HG03520 (cell line): ENCODE measurements around the gene CACNA1G.

Experiments
- ATAC-seq: cut with Tn5 transposase; IDR thresholded peaks from one replicate; pipeline ENCODE4 v1.9.1; 2021; ENCODE audit warnings: mild to moderate bottlenecking, moderate library complexity; ENCODE audit not compliant: unreplicated experiment

CACNA1G gene

DNA sequence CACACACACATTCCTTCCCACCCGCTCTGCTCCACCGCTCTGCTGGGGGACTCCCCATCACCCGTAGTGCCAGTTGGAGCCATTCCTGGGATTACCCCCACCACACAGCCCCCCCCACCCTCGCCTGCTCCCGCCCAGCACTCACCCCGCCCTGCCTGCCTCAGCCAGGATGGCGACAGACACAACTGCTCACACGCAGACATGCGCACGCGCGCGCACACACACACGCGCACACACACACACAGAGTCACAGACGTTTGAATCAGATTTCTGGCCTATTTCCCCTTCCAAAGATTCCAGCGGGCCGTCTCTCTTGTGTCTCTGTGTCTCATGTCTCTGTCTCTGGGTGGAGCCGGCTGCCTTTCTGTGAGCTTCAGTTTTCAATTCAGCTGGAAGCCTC, 4.4 kb downstream of the CACNA1G start:
- no peak for ATAC-seq

GRCh38 chr17:50565402-50566350, 5.2 kb downstream of the CACNA1G start:
- no peak for ATAC-seq

DNA sequence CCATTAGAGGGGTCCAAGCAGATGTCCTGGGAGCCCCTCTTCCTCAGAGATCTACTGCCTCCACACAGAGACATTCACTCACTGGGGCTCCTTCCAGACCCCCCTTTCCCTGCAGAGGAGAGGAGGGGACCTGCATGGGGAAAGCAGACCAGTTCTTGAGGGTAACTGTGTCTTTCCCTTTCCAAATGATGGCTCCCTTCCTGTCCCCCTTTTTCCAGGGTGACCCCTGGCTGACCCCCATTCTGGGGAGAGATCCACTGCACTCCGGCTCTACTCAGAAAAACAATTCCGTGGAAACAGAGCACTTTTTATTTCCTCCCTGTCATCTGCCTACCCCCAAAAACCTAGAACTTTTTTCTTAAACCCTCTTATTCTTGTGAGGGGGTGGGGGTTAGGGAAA, 6.4 kb downstream of the CACNA1G start:
- no peak for ATAC-seq

- ATAC-seq, result no peak
These were observed 8.1 kb downstream of the CACNA1G start for GRCh38 chr17:50568659-50569058.

- no peak for ATAC-seq
These were observed 9.1 kb downstream of the CACNA1G start for GRCh38 chr17:50569592-50569991.

- ATAC-seq, result no peak
These were observed 9.5 kb downstream of the CACNA1G start for GRCh38 chr17:50570032-50570431.

- ATAC-seq, result no peak
These were observed 10.0 kb downstream of the CACNA1G start for GRCh38 chr17:50570528-50570927.

- ATAC-seq, result no peak
These were observed 11.2 kb downstream of the CACNA1G start for GRCh38 chr17:50571681-50572080.

GRCh38 chr17:50572541-50572940, 12.0 kb downstream of the CACNA1G start:
- no peak for ATAC-seq

DNA sequence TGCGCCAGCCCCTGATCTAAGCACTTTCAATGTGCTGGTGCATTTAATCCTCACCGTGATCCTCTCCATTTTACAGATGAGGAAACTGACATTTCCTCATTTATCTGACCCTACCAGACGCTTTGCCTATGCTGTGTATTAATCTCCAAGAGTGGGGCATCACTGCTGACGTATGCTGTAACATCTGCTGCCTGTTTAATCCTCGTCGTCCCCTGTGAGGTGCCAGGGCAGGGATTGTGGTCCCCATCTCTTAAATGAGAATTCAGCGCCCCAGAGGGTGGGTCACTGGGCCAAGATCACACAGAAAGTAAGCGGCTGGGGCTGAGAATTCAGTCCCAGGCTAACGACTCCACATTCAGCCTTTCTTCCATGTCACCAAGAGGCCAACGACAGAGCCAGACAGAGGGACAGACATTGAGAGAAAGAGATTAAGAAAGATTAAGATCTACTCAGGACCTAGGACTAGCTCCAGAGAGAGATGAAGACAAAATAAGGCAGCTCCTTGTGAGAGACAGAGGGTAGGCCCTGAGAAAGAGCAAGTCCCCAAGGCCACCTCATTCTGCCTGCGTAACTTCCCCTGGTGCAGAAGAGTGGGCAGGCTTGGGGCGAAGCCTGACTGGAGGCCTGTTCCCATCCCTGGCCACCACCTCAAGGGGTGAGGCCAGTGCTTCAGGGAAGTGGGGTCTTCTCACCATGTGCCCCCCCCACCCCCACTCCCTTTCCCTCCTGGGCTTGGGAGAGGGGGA, 13.5 kb downstream of the CACNA1G start:
- no peak for ATAC-seq

DNA sequence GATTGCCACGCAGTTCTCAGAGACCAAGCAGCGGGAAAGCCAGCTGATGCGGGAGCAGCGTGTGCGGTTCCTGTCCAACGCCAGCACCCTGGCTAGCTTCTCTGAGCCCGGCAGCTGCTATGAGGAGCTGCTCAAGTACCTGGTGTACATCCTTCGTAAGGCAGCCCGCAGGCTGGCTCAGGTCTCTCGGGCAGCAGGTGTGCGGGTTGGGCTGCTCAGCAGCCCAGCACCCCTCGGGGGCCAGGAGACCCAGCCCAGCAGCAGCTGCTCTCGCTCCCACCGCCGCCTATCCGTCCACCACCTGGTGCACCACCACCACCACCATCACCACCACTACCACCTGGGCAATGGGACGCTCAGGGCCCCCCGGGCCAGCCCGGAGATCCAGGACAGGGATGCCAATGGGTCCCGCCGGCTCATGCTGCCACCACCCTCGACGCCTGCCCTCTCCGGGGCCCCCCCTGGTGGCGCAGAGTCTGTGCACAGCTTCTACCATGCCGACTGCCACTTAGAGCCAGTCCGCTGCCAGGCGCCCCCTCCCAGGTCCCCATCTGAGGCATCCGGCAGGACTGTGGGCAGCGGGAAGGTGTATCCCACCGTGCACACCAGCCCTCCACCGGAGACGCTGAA, 15.2 kb downstream of the CACNA1G start:
- no peak for ATAC-seq

DNA sequence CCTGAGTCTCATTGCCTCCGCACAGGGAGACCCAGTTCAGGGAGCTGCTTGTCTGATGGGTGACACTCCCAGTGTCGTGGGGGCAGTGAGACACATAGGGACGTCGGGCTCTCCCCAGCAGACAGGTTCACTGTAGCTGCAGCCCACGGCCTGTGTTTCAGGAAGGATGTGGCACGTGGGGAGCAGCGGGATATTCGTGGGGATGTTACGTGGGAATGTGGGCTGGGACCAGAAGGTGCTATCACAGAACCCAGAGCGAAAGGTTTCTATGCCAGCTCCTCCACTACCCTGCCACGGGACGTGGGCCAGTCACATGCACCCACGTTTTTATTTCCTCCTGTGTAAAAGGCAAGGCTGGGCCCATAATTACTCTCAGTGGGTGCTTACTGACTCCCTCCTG, 16.3 kb downstream of the CACNA1G start:
- ATAC-seq, result no peak

- no peak for ATAC-seq
These were observed 17.0 kb downstream of the CACNA1G start for GRCh38 chr17:50577451-50577954.

DNA sequence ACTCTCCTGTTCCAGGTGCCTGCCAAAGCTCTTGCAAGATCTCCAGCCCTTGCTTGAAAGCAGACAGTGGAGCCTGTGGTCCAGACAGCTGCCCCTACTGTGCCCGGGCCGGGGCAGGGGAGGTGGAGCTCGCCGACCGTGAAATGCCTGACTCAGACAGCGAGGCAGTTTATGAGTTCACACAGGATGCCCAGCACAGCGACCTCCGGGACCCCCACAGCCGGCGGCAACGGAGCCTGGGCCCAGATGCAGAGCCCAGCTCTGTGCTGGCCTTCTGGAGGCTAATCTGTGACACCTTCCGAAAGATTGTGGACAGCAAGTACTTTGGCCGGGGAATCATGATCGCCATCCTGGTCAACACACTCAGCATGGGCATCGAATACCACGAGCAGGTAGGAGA, 17.7 kb downstream of the CACNA1G start:
- ATAC-seq, result no peak

DNA sequence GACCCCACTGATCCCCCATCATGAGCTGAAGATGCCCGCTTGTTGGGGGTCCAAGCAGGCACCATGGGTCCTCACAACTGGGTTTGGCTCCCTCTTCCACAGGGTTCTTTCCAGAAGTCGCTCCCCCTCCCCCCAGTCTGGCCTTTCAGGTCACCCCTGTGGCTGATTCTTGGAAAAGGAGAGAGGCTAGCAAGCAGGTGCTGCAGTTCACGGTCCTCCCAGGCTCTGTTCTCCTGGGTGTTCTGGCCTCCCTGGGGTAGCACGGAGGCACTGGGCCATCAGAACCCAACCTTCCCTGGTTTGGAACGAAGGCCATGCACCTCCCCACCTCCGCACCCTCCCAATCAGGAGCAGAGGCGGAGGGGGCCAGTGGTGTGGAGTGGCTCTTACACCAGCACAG, 18.9 kb downstream of the CACNA1G start:
- ATAC-seq, result no peak

DNA sequence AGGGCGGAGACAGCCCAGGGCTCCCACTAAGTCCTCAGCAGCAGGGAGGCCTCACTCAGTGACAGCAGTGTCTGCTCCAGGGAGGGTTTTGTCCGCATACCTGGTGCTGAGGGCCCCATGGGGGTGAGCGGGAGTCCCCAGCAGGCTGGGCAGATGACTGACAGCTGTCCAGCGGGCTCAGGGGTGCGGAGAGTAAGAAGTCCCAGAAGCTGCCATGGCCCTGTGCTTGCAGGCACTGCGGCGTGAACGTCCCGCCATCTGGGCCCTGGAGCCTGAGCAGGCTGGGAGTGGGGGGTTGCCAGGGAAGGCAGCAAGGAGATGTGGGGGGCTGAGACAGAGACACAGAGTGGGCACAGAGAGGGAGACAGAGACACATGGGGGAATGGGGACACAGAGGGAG, 20.1 kb downstream of the CACNA1G start:
- ATAC-seq, result no peak

DNA sequence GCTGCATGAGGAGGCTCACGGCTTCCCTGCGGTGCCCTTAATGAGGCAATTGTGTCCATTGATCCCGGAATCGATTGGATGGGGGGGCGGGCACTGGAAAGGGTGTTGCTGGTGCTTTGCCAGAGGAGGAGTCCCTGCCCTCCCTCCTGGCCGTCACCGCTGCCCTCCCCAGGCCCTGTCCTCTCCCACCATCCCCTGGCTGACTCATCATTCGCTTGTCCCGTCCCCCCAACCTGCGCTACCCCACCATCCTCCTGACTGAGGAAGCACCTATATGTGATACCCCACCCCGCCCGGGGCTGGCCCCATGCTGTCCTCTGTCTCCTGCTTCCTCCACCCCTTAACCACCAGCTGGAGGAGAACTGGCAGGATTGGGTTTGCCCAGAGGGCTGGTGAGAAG, 20.8 kb downstream of the CACNA1G start:
- no peak for ATAC-seq

DNA sequence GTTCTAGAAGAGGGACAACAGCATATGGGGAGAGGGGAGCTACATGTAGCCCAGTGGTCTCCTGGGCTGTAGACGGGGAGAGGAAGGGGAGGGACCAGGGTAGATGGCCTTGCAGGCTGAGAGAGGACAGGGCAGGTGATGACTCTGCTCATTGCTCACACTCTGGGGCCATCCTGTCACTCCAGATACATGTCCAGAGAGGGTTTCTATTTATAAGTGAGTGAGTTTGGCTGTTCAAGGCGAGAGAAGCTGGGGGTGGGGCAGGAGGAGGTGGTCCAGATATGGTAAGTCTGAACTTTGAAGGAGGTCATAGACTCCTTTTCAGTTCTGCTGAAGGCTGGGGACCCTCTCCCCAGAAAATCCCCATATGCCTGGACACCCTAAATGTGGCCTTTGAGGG, 22.2 kb downstream of the CACNA1G start:
- no peak for ATAC-seq

GRCh38 chr17:50583641-50584040, 23.1 kb downstream of the CACNA1G start:
- no peak for ATAC-seq

DNA sequence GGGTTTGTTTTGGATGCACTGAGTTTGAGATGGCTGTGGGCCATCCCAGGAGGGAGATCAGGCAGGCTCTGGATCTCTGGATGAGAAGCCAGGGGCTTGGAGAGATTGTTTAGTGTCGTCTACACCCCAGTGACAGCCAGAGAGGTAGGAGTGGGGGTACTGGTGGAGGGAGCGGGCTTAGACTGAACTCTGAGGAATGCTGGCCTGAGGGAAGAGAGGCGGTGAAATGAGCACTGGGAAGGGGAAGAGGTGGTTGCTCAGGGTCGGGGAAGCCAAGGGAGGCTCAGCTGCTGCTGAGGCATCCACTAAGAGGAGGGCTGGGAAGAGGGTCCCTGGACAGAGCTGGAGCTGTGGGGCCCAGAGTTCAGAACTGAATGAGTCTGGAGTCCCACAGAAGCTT, 23.6 kb downstream of the CACNA1G start:
- no peak for ATAC-seq

- no peak for ATAC-seq
These were observed 24.2 kb downstream of the CACNA1G start for GRCh38 chr17:50584749-50585148.
